Superior temporal gyrus (tissue), 1 donor: ENCODE data around the gene KCND1.

Experiments
- DNase-seq: peaks from one replicate; pipeline ENCODE4 v3.0.0-alpha.2; 2016; ENCODE audit errors: extremely low spot score

KCND1 gene

GRCh38 chrX:48974574-48974973 is 2.9 kb upstream of the KCND1 start:
- no peak for DNase-seq

- DNase-seq = no peak
Measured at GRCh38 chrX:48974033-48974432, 2.4 kb upstream of the KCND1 start.

- DNase-seq = peak; percentile 17
Measured at GRCh38 chrX:48972220-48973164, 848 bp upstream of the KCND1 start.

GRCh38 chrX:48969471-48969870 is 2.2 kb downstream of the KCND1 start:
- DNase-seq = no peak

- no peak for DNase-seq
Measured at GRCh38 chrX:48968377-48968776, 3.3 kb downstream of the KCND1 start.

- DNase-seq = no peak
Measured at GRCh38 chrX:48966796-48967579, 4.7 kb downstream of the KCND1 start.

- DNase-seq = no peak
Measured at GRCh38 chrX:48965959-48966358, 5.7 kb downstream of the KCND1 start.

- DNase-seq = no peak
Measured at GRCh38 chrX:48961585-48962091, 10.0 kb downstream of the KCND1 start.

GRCh38 chrX:48960291-48960690 is 11.4 kb downstream of the KCND1 start:
- DNase-seq = no peak

- DNase-seq = peak; percentile 13
Measured at GRCh38 chrX:48958635-48959094, 13.0 kb downstream of the KCND1 start.

- DNase-seq = peak; percentile 94
Measured at GRCh38 chrX:48957827-48958634, 13.6 kb downstream of the KCND1 start.

- peak; percentile 55 for DNase-seq
Measured at GRCh38 chrX:48957477-48957826, 14.2 kb downstream of the KCND1 start, which contains the start of gene OTUD5. Gene OTUD5, minus strand, starts transcription at chrX:48957607. Its CDS starts 37 bp downstream, at chrX:48957570.

- DNase-seq = no peak
Measured at GRCh38 chrX:48956728-48957414, 14.8 kb downstream of the KCND1 start.

GRCh38 chrX:48948589-48948988 is 23.1 kb downstream of the KCND1 start:
- no peak for DNase-seq

GRCh38 chrX:48945517-48946348 is 25.9 kb downstream of the KCND1 start:
- DNase-seq = peak; percentile 33

GRCh38 chrX:48942895-48943294 is 28.7 kb downstream of the KCND1 start:
- DNase-seq = no peak

GRCh38 chrX:48940404-48940955 is 31.2 kb downstream of the KCND1 start:
- DNase-seq = no peak

- DNase-seq = no peak
Measured at GRCh38 chrX:48939524-48940228, 32.0 kb downstream of the KCND1 start.
